Neural cell (in vitro differentiated cells): Measurements from ENCODE around the gene MSMP.

Experiments used
- CTCF ChIP-seq: fragments of 450-650 bp; IDR thresholded peaks from 2 replicates; pipeline ENCODE4 v1.5.1; 2014; ENCODE audit warnings: antibody characterized with exemption, mild to moderate bottlenecking, moderate library complexity; ENCODE audit not compliant: poor library complexity, severe bottlenecking
- TAF1 ChIP-seq: IDR thresholded peaks from 2 replicates; pipeline ENCODE4 v1.6.1; 2012; ENCODE audit warnings: low read depth

GRCh38 chr9:35745569-35745968 lies 8.5 kb downstream of the MSMP start:
- TF ChIP-seq CTCF (no peak), TAF1 (no peak)
